ENCODE data around the gene CRIP2.

GRCh38 chr14:105447651-105448640 lies 26.7 kb upstream of the CRIP2 start:
- TF ChIP-seq CTCF (IDR thresholded peaks at IDR 0.05), result no peak
- TF ChIP-seq POLR2A (IDR thresholded peaks at IDR 0.05), result no peak
- TF ChIP-seq POLR2AphosphoS5 (IDR thresholded peaks at IDR 0.05), result no peak
